T-helper 2 cell (primary cell): ENCODE measurements around the gene ECEL1.
"Not testable (repeated sequence)": the region's sequence is repeated elsewhere in the genome, so short reads cannot be mapped to it uniquely, and the experiment has no call there.

Experiments used
- DNase-seq, 5 experiments: peaks; one replicate each; pipeline versions ENCODE4 v3.0.0 to v3.0.0-alpha.2; 2012 to 2022

The ECEL1 gene

DNA sequence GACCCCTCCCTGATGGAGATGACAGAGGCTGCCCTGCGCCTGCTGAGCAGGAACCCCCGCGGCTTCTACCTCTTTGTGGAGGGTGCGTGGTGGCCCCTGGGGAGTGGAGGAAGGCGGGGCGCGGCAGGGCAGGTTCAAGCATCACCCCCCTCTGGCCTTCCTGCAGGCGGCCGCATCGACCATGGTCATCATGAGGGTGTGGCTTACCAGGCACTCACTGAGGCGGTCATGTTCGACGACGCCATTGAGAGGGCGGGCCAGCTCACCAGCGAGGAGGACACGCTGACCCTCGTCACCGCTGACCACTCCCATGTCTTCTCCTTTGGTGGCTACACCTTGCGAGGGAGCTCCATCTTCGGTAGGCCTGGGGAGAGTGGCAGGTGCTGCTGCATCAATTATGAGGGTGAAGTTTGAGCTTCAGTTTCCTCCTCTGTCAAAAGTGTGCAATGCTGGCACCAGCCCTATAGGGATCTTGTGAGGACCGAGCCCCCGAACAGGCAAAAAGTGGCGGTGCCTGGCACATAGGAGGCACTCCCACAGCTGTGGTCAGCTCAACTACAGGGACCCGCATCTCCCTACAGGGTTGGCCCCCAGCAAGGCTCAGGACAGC, 29.5 kb downstream of the ECEL1 start:
- DNase-seq: no peak

GRCh38 chr2:232457121-232458011, 30.3 kb downstream of the ECEL1 start:
- no peak for DNase-seq

DNA sequence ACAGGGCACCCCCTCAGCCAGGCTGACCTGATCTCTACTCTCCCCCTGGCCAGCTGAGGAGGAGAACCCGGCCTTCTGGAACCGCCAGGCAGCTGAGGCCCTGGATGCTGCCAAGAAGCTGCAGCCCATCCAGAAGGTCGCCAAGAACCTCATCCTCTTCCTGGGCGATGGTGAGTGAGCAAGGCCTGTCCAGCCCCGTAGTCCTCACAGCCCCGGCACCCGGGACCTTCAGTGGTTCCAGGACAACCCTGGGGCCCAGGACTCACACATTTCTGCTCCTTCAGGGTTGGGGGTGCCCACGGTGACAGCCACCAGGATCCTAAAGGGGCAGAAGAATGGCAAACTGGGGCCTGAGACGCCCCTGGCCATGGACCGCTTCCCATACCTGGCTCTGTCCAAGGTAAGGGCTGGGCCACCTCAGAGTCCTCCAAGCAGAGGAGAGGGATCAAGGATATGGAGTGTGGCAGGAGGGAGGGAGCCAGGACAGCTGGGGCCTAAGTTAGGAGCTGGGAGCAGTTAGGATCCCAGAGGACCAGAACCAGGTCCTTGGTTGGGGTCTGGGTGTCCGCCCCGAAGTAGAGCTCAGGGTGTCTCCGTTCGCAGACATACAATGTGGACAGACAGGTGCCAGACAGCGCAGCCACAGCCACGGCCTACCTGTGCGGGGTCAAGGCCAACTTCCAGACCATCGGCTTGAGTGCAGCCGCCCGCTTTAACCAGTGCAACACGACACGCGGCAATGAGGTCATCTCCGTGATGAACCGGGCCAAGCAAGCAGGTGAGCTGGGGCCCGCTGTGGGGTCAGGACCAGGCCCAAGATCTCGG, 31.1 kb downstream of the ECEL1 start:
- no peak for DNase-seq

DNA sequence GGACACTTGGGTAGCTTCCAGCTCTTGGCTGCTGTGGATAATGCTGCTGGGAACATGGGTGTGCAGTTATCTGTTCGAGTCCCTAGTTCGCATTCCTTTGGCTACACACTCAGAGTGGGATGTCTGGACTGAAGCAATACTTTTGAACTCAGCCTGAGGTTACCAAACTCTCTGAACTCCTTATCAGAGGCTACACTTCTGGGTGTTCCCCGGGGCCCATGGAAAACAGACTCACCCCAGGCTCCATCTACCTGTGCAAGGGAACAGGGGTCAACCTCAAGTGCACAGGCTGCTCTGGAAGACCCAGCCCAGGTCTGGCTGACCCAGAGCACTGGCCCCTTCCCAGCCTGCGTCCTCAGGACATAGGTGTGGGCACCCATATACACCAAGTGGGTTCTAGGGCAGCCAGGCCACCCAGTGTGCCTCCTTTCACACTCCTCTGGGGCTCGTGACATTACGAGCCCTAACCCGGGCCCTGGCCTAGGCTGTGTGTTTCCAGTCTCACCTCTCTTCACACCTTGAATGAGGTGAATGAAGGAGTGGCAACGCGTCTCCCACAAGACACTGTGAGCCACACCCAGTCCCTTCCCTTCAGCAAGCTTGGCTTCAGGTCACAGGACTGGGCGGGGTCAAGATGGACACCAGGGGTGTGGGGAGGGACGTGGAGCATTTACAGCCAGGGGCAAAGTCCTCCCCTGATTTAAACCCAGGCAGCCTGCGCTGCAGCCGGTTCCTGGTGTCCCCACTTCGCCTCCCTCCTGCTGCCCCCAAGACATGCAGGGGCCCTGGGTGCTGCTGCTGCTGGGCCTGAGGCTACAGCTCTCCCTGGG, 32.0 kb downstream of the ECEL1 start, which contains the start of gene ALPI:
Gene ALPI, plus strand, starts transcription at position 728 of the 830 bp plus-strand sequence. Its CDS starts 47 bp downstream, at position 775.
- DNase-seq: no peak

DNA sequence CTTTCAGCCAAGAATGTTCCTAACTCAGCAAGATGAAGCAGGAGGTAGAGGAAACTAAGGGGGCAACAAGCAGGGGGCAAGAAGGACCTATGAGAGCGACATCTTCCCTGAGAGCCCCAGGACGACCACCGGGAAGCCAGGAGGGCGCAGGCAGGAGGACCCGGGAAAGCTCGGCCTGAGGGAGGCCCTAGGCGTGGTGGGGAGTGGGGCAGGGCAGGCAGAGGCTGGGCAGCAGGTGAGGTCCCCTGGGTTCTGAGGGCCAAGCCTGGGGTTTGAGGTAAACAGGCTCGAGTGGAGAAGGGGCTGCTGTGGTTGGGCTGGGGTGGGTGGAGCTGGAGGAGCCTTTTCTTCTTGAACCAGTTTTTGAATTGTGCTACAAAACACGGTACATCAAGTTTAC, 33.0 kb downstream of the ECEL1 start:
- DNase-seq: no peak

- DNase-seq: not testable (repeated sequence)
Measured at GRCh38 chr2:232451645-232452044, 36.0 kb downstream of the ECEL1 start.

DNA sequence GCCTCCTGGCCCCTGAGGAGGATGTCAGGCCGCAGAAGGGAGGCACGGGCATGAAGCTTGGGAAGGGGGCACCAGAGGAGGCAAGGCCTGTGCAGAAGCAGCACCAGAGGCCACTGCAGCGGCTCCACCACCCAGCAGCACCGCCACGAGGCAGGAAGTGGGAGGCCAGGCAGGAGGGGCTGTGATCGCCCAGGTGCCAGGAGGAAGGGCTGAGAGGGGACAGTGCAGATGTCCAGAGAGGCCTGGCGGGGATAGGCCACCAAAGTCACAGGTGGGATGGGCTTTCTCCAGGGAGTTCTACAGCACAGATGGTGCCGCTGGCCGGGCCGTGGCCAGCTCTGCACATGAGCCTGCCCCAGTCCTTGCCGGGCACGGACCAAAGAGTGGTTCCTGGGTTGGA, 37.7 kb downstream of the ECEL1 start:
- DNase-seq: no peak

DNA sequence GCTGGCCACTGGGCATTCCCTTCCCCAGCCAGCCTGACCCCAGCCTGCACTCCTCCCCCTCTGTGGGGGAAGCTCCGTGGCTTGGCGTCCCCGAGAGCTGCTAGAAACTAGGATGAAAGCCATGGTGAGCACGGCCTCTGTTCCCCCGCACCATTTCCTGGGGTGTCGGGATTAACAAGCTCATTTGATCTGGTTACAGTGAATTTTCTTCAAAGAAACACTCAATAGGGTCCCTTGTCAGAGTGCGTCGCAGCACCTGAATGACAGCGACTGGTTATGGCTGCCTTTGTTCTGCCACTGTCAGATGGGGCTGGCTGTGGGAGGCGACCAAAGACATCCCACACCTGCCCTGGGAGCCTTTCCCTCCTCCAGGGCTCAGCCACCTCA, 39.3 kb downstream of the ECEL1 start:
- no peak for DNase-seq

GRCh38 chr2:232447638-232448303, 39.9 kb downstream of the ECEL1 start:
- no peak for DNase-seq

- DNase-seq: no peak
Measured at GRCh38 chr2:232447091-232447620, 40.5 kb downstream of the ECEL1 start.

GRCh38 chr2:232446266-232446777, 41.3 kb downstream of the ECEL1 start:
- not testable (repeated sequence) for DNase-seq

GRCh38 chr2:232445149-232445885, 42.3 kb downstream of the ECEL1 start:
- not testable (repeated sequence) for DNase-seq

DNA sequence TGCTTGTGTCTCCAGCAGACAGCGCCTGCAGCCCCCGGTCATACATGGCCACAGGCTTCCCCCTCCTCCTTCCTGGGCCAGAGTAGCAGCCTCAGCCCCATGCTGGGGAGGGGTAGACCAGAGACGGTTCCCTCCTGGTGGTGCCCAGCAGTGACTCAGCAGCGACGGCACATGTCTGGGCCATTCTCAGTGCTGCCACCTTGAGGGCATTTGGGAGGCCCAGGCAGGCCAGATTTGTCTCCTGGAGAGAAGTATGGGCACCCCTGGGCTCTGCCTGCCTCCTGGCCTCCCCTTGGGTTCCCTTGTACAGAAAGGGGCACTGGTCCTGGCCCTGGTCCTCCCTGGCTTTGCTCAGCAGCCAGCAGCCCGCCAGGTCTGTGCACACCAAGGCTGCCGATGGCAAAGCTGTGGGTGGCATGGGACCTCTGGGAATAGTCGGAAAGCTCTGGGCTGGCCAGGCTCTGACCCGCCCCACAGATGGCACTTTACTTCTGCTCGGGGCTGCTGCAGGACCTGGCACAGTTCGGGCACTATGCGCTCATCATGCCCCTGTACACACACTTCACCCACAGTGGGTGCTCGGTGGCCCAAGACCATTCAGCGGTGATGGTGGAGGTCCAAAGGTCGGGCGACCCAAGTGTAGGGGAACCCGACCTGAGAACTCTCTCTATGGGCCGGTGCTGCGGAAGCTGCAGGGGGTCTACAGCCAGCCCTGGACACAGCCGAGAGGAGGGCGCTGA, 43.1 kb downstream of the ECEL1 start:
- DNase-seq: peak in 3 of 5 experiments; percentile 44 to 73 (median 59)

GRCh38 chr2:232443669-232444408, 43.8 kb downstream of the ECEL1 start:
- DNase-seq: not testable (repeated sequence)

GRCh38 chr2:232443047-232443446, 44.6 kb downstream of the ECEL1 start:
- DNase-seq: not testable (repeated sequence)

GRCh38 chr2:232442431-232442830, 45.2 kb downstream of the ECEL1 start:
- not testable (repeated sequence) for DNase-seq

DNA sequence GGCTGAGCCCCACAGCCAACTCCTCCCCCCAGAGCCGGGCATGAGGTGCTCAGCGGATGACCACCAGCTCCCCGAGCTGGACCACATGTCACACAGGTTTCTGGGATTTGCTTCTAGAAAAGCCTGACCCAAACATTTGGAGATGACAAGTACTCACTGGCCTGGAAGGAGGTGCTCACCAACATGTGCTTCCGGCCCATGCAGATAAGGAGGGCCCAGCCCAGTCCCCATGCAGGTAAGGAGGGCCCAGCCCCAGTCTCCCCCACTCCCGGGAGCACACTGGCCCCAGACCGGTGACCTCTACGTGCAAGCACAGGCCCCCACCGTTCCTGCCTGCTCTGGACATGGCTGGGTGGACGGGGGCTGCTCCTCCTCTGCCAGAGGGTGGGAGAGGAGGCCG, 45.7 kb downstream of the ECEL1 start:
- DNase-seq: not testable (repeated sequence)

- no peak for DNase-seq
Measured at GRCh38 chr2:232441147-232441651, 46.4 kb downstream of the ECEL1 start.
